KOPT-K1 (cell line): Measurements from ENCODE around the gene KIF20B.
"Not testable (repeated sequence)": the region's sequence is repeated elsewhere in the genome, so short reads cannot be mapped to it uniquely, and the experiment has no call there.

ENCODE experiments used
- H3K27ac ChIP-seq: fragments of 200-600 bp; sonication (generic); 2 replicates; pipeline ENCODE4 v1.5.1; 2016; ENCODE audit warnings: antibody characterized with exemption, mild to moderate bottlenecking, low read depth, low read length; ENCODE audit not compliant: poor library complexity, severe bottlenecking
- H3K36me3 ChIP-seq: fragments of 200-600 bp; sonication (generic); 2 replicates; pipeline ENCODE4 v1.5.1; 2017; ENCODE audit warnings: antibody characterized with exemption, mild to moderate bottlenecking, low read length, moderate library complexity; ENCODE audit not compliant: insufficient read depth
- H3K9me3 ChIP-seq: fragments of 200-600 bp; sonication (generic); 2 replicates; pipeline ENCODE4 v1.5.1; 2017; ENCODE audit warnings: antibody characterized with exemption, low read length, mild to moderate bottlenecking; ENCODE audit not compliant: insufficient read depth, poor library complexity, severe bottlenecking

Gene KIF20B

DNA sequence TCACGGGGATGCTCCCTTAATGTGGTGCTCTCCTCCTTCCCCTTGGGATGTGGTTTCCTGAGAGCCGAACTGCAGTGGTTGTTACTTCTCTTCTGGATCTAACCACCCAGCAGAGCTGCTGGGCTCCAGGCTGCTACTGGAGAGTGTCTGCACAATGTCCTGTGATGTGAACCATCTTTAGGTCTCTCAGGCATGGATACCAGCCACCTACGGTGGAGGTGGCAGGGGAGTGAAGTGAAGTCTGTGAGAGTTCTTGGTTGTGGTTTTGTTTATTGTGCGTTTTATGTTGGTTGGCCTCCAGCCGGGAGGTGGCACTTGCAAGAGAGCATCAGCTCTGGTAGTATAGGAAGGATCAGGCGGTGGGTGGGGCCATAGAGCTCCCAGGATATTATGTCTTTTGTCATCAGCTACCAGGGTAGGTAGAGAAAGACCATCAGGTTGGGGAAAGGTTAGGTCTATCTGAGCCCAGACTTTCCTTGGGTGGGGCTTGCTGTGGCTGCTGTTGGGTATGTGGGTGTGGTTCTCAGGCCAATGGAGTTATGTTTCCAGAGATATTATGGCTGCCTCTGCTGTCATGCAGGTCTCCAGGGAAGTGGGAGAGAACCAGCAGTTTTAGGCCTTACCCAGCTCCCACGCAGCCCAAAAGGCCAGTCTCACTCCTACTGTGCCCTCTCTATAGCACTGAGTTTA lies 87.9 kb downstream of the KIF20B start:
- Histone ChIP-seq H3K36me3 (0 out of 2 replicates have a peak, but pooled peaks cover under 1% of the 10 kb centered on the region), H3K27ac (no peak overlapping the region), H3K9me3 (no peaks in the 10 kb centered on the region)

GRCh38 chr10:89792187-89792586 lies 90.8 kb downstream of the KIF20B start:
- Histone ChIP-seq H3K9me3 (no peaks in the 10 kb centered on the region), H3K27ac (no peak overlapping the region), H3K36me3 (no peaks in the 10 kb centered on the region)

- H3K9me3 ChIP-seq: no peaks in the 10 kb centered on the region
- no peak overlapping the region for H3K27ac ChIP-seq
- H3K36me3 ChIP-seq: no peaks in the 10 kb centered on the region
These were observed 92.4 kb downstream of the KIF20B start for GRCh38 chr10:89793649-89794254.

- no peaks in the 10 kb centered on the region for H3K9me3 ChIP-seq
- H3K27ac ChIP-seq: no peak overlapping the region
- no peaks in the 10 kb centered on the region for H3K36me3 ChIP-seq
These were observed 94.5 kb downstream of the KIF20B start for GRCh38 chr10:89795840-89796239.

GRCh38 chr10:89798092-89798491 lies 96.7 kb downstream of the KIF20B start:
- Histone ChIP-seq H3K36me3 (no peaks in the 10 kb centered on the region), H3K9me3 (no peaks in the 10 kb centered on the region), H3K27ac (no peak overlapping the region)

DNA sequence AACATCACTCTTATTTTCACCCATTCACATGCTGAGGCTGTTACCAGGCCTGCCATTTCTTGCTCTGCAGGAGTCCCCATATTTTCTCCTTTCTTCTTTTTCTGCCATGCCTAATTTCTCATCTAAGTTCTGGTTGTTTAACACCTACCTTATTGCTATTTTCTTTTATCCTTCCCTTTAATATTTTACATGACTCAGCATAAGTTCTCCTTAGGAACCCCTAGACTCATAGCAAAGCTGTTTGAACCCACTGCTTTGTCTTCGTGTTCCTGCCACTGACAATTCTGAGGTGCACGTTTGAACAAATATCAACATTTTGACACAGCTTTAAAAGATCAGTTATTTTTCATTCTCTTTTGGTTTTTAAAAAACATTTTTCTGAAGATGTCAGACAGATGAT lies 98.2 kb downstream of the KIF20B start:
- H3K36me3 ChIP-seq: no peaks in the 10 kb centered on the region
- no peak overlapping the region for H3K27ac ChIP-seq
- H3K9me3 ChIP-seq: no peaks in the 10 kb centered on the region

DNA sequence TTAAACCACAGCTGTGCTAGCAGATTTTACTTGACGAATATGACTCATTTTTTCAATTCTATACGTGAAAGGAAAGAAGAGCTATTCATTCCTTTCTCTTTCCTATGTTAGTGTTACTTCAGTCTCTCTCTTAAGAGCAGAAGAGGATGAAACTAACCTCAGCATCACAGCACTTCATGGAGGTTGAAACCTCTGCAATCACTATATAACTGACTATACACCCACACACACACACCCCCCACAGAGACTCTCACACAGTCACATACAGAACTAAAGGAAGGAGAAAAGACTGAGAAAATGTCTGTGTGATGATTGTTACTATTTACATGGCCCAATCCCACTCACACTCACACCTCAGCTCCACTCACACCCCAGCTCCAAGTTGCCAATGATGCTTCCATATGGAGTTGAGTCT lies 104.2 kb downstream of the KIF20B start:
- no peak overlapping the region for H3K27ac ChIP-seq
- no peaks in the 10 kb centered on the region for H3K9me3 ChIP-seq
- H3K36me3 ChIP-seq: no peaks in the 10 kb centered on the region

DNA sequence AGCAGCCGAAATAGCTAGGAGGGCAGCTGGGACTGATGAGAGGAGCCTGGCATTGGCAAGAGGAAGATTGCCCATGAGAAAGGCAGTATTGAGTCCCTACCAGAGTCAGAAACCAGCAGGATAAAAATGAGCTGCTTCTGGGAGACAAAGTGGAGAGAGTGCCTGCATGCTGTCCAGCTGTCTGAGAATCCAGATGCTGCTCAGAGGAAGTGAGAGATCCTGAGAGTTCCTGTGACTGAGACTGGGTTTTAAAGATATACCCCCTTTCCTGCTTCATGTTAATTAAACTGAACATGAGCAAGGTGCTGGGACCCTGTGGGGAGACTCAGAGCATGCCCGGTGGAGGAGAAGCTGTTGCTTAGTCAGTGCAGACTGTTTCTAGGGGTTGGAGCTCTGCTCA lies 107.5 kb downstream of the KIF20B start:
- no peaks in the 10 kb centered on the region for H3K9me3 ChIP-seq
- H3K27ac ChIP-seq: no peak overlapping the region
- H3K36me3 ChIP-seq: no peaks in the 10 kb centered on the region

GRCh38 chr10:89809766-89810165 lies 108.4 kb downstream of the KIF20B start:
- H3K27ac ChIP-seq: no peak overlapping the region
- no peaks in the 10 kb centered on the region for H3K9me3 ChIP-seq
- H3K36me3 ChIP-seq: no peaks in the 10 kb centered on the region

DNA sequence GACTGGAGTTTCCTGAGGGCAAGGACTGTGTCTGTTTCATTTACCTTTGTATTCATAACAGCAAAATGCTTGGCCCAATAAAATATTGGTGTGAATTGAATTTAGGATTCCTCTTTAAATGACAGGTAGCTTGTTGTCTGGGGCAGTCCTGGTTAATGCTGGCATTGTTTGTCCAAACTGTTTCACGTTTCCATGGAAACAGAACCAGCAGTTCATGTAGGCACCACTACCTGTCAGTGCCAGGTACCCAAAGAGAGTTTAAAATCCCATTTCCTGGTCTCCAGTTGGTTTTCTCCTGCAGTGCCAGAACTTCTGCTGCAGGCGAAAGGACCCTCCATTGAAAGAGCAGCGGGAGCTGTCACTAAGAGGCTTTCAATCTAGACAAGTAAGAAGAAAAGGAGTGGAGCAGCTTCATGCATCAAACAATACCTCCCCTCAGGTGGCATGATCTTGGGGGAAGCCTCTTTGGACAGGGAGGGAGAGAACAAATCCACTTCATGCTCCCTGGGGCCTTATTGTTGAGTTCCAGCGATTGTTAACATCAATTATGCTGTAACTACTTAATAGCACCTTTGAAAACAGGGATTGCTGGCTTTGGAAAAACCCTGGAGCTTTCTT lies 109.6 kb downstream of the KIF20B start:
- Histone ChIP-seq H3K27ac (no peak overlapping the region), H3K9me3 (no peaks in the 10 kb centered on the region), H3K36me3 (no peaks in the 10 kb centered on the region)

- no peaks in the 10 kb centered on the region for H3K36me3 ChIP-seq
- H3K9me3 ChIP-seq: peaks cover 6% of the 10 kb centered on the region
- no peak overlapping the region for H3K27ac ChIP-seq
These were observed 112.2 kb downstream of the KIF20B start for GRCh38 chr10:89813546-89813945.

GRCh38 chr10:89814278-89814677 lies 112.9 kb downstream of the KIF20B start:
- Histone ChIP-seq H3K36me3 (no peaks in the 10 kb centered on the region), H3K27ac (no peak overlapping the region), H3K9me3 (peaks cover 13% of the 10 kb centered on the region)

DNA sequence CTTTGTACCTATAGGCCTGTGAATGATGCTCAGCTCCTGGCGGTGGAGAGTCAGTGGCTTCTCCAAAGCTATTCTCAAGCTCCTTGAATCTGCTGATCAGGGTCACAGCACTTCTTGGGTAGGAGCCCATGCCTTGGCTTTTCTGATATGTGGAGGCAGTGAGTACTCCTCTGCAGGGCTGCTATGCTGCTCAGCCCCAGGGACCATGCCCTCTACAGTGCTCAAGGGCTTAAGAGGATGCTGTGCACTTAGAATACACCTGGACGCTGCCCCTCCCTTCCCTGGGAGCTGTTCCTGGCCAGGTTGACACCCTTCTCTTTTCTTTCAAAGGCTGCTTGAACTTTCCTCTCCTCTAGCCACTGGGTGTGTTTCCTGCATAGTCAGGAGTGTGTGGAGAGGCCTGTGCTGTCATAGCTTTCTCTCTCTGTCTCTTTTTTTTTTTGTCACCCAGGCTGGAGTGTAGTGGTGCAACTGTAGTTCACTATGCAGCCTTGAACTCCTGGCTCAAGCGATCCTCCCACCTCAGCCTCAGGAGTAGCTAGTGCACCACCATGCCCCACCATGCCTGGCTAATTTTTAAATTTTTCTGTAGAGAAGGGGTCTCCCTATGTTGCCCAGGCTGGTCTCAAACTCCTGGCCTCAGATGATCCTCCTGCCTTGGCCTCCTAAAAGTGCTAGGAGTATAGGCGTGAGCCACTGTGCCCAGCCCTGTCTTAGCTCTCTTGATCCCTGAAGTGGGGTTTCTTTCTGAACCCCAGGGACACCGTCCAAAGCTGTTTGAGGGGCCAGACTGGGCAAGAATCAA lies 113.9 kb downstream of the KIF20B start:
- H3K36me3 ChIP-seq: no peaks in the 10 kb centered on the region
- peaks cover 23% of the 10 kb centered on the region for H3K9me3 ChIP-seq
- H3K27ac ChIP-seq: no peak overlapping the region

DNA sequence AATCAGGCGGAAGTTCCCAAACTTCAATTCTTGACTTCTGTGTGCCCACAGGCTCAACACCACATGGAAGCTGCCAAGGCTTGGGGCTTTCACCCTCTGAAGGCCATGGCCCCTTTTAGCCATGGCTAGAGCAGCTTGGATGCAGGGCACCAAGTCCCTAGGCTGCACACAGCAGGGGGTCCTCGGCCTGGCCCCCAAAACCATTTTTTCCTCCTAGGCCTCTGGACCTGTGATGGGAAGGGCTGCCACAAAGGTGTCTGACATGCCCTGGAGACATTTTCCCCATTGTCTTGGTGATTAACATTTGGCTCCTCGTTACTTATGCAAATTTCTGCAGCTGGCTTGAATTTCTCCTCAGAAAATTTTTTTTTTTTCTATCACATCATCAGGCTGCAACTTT lies 117.6 kb downstream of the KIF20B start:
- H3K27ac ChIP-seq, H3K36me3 ChIP-seq: not testable (repeated sequence)
- peaks cover 24% of the 10 kb centered on the region for H3K9me3 ChIP-seq
